Fibroblast of pulmonary artery (primary cell): ENCODE measurements around the gene FAM162B.
"Not testable (repeated sequence)": the region's sequence is repeated elsewhere in the genome, so short reads cannot be mapped to it uniquely, and the experiment has no call there.

Source experiments
- DNase-seq: peaks from one replicate; pipeline ENCODE4 v3.0.0-alpha.2; 2010; ENCODE audit warnings: low read depth
- H3K4me3 ChIP-seq: replicated peaks from 2 replicates; pipeline ENCODE4 v1.5.1; 2011; ENCODE audit warnings: low read depth, mild to moderate bottlenecking, control low read depth, low read length, moderate library complexity
- TF ChIP-seq, protein P1 (sequence below): IDR thresholded peaks from 2 replicates; pipeline ENCODE4 v1.5.1; 2011; ENCODE audit warnings: mild to moderate bottlenecking, control low read depth, low read length, inconsistent platforms; ENCODE audit errors: missing control alignments

The FAM162B gene

DNA sequence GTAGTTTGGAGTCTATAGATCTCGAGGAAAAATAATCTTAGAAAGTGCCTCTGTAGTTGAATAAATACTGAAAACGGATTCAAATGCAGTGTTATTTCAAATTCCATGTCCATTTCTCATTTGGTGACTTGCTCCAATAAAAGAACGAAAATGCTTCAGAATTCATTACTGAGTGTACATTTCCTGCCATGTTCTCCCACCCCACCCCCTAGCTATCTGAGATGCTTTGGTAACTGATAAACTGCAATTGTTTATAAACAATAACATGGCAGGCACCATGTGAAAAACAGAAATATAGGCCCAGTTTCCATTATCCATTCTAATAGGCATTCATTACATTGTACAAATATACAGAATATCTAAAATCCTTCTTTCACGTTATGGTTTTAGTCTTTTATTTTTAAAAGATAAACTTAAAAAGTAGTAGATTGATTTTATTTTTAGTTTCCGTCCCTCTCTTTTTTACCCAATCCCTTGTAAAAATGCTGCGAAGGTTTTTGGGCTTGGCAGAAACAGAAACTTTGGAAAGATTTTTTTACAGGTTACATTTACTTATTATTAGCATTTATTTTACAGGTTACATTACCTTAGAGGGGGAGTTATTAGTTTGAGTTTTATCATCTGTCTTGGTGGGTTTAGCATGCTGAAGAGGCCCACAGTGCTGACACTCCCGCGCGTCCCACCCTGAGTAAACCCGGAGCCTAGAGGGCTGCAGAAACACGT, 1.5 kb downstream of the FAM162B start:
- H3K4me3 ChIP-seq = no peak overlapping the region
- no peak for DNase-seq
- TF ChIP-seq, protein P1, sequence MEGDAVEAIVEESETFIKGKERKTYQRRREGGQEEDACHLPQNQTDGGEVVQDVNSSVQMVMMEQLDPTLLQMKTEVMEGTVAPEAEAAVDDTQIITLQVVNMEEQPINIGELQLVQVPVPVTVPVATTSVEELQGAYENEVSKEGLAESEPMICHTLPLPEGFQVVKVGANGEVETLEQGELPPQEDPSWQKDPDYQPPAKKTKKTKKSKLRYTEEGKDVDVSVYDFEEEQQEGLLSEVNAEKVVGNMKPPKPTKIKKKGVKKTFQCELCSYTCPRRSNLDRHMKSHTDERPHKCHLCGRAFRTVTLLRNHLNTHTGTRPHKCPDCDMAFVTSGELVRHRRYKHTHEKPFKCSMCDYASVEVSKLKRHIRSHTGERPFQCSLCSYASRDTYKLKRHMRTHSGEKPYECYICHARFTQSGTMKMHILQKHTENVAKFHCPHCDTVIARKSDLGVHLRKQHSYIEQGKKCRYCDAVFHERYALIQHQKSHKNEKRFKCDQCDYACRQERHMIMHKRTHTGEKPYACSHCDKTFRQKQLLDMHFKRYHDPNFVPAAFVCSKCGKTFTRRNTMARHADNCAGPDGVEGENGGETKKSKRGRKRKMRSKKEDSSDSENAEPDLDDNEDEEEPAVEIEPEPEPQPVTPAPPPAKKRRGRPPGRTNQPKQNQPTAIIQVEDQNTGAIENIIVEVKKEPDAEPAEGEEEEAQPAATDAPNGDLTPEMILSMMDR = no peak

DNA sequence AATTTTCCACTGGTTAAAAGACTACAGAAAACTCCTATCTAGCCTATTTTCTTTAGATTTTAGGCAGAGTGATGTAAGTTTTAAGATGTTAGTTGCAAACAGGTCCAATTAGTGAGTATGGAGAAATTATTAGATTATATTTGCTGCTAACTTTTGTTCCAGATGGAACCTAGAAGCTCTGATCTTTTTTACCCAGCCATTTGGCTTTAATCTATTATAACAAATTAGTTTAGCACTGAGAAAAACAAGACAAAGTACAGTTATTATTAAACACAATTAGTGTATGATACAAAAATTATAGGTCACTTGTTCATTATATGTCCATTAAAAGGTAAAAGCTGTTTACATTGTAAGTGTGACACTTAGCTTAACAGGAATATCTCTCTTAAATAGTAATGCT, 2.5 kb downstream of the FAM162B start:
- DNase-seq = no peak
- H3K4me3 ChIP-seq = no peak overlapping the region
- TF ChIP-seq, protein P1 = no peak

DNA sequence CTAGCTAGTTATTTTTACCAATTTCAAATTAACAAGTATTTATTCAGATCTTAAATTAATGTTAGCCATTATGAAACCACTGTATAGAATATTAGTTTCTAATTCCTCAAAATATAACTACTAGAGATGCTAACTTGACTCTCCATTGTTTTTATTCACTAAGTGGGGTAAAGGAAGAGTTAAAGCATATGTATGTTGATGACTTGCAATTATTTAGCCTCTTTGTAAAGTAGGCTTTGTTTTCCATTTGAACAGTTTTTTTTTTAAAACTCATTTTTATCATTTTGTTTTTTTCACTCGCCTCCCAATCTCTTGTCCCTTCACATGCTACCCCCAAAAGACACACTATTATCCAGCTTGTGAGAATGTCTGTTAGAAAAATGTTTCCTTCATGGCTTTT, 3.3 kb downstream of the FAM162B start:
- no peak for DNase-seq
- TF ChIP-seq, protein P1 = no peak
- no peak overlapping the region for H3K4me3 ChIP-seq

DNA sequence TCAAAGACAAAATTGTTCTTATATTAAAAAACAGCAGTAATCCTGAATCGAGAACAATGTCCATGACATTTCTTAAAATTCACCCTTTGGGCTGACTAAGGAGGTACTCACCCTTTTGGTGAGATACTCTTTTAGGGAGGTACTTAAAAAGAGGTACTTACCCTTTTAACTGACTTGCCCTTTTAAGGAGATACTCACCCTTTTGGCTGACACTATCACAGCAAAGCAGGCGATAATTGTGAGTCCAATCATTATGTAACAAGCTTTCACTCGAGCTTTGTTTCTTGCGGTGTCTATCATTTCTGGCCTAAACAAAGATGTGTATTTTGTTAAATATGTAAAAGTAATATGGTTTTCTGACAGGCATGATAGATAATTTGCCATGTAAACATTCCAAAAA, 3.7 kb downstream of the FAM162B start:
- H3K4me3 ChIP-seq = no peak overlapping the region
- TF ChIP-seq, protein P1 = no peak
- DNase-seq = no peak

DNA sequence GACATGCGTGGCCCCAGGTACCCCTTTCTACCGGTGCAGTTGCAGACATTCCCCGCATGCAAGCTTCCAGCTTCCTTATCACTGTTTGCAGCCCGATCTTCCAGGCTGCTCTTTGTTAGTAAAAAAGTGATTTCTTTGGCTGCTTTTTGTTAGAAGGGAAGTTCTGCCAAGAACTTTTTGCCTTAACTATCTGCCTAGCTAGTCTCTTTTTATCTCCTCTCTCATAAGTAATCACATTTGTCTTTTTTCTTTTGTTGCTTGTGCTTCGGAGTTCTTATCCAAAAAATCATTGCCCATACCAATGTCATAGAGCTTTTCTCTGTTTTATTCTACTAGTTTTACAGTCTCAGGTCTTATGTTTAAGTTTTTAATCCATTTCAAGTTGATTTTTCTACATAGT, 20.3 kb downstream of the FAM162B start:
- no peak overlapping the region for H3K4me3 ChIP-seq
- TF ChIP-seq, protein P1 = no peak
- no peak for DNase-seq

DNA sequence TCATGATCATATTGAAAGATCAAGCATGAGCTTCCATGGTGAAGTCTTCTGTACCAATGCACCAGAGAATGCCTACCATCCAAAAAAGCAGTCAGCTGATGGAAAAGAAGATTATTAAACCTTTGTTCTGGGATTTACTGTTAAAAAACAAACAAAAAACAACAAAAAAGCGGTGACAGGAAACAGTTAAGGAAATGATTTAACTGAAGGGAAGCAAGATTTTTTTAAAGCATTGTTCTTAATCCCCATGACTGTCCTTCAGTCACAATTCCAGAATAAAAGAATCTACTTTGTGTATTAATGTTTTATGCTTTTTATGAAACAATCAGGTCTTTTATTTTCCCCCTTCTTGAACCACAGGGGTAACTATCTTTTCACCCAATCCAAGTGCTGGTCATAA, 23.9 kb downstream of the FAM162B start:
- peak; percentile 10 for DNase-seq
- TF ChIP-seq, protein P1 = no peak
- no peak overlapping the region for H3K4me3 ChIP-seq

DNA sequence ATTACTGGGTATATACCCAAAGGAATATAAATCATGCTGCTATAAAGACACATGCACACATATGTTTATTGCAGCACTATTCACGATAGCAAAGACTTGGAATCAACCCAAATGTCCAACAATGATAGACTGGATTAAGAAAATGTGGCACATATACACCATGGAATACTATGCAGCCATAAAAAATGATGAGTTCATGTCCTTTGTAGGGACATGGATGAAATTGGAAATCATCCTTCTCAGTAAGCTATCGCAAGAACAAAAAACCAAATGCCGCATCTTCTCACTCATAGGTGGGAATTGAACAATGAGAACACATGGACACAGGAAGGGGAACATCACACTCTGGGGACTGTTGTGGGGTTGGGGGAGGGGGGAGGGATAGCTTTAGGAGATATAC, 25.0 kb downstream of the FAM162B start:
- H3K4me3 ChIP-seq, DNase-seq: not testable (repeated sequence)

DNA sequence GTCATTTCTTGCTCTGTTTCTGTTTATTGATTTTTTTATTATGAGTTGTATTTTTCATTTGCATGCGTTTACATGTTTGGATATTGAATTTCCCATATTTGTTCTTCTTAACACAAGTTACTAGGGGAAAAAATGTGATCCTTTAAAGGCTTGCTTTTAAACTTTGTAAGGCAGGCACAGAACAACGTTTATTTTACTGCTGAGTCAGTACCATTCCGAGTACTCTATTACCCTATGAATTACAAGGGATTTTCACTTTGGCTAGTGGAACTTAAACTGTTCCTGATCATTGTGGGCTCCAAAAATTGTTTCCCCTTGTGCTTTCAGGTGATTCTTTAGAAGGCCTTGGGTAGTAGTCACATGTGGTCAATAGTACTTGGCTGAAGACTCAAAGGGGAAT, 28.5 kb downstream of the FAM162B start:
- H3K4me3 ChIP-seq = no peak overlapping the region
- no peak for DNase-seq
- TF ChIP-seq, protein P1 = no peak
